OCI-LY1 (cell line): ENCODE results near the gene POLDIP3.

Experiments used
- H2AFZ ChIP-seq: fragments of 200-600 bp; sonication (generic), shearing (Covaris generic); 2 replicates; pipeline ENCODE4 v1.6.0; 2014; ENCODE audit warnings: antibody characterized with exemption, mild to moderate bottlenecking, low read length
- H3F3A ChIP-seq: fragments of 200-600 bp; sonication (generic), shearing (Covaris generic); 2 replicates; pipeline ENCODE4 v1.6.0; 2014; ENCODE audit warnings: mild to moderate bottlenecking, antibody characterized with exemption, low read length, moderate library complexity; ENCODE audit not compliant: insufficient read depth
- H3K27ac ChIP-seq: fragments of 200-600 bp; sonication (generic); 2 replicates; pipeline ENCODE4 v1.5.1; 2014; ENCODE audit warnings: low read length, mixed run types, mild to moderate bottlenecking, low read depth; ENCODE audit not compliant: poor library complexity, severe bottlenecking
- H3K27me3 ChIP-seq: fragments of 200-600 bp; sonication (generic); 2 replicates; pipeline ENCODE4 v1.6.0; 2014; ENCODE audit warnings: antibody characterized with exemption, mild to moderate bottlenecking, low read length, moderate library complexity; ENCODE audit not compliant: insufficient read depth
- H3K36me3 ChIP-seq: fragments of 200-600 bp; sonication (generic); 2 replicates; pipeline ENCODE4 v1.6.1; 2014; ENCODE audit warnings: mild to moderate bottlenecking, antibody characterized with exemption, low read length, moderate library complexity, mixed read lengths; ENCODE audit not compliant: insufficient read depth
- H3K4me1 ChIP-seq: fragments of 200-600 bp; sonication (generic); 2 replicates; pipeline ENCODE4 v1.5.1; 2014; ENCODE audit warnings: mild to moderate bottlenecking, low read length, moderate library complexity; ENCODE audit not compliant: insufficient read depth, severe bottlenecking
- H3K4me2 ChIP-seq: fragments of 200-600 bp; sonication (generic), shearing (Covaris generic); 2 replicates; pipeline ENCODE4 v1.6.1; 2014; ENCODE audit warnings: low read length
- H3K4me3 ChIP-seq: fragments of 200-600 bp; sonication (generic); 2 replicates; pipeline ENCODE4 v1.5.1; 2014; ENCODE audit warnings: low read length, low read depth, mild to moderate bottlenecking, mixed read lengths; ENCODE audit not compliant: poor library complexity, severe bottlenecking
- H3K79me2 ChIP-seq: fragments of 200-600 bp; shearing (Covaris generic); 2 replicates; pipeline ENCODE4 v1.6.1; 2016; ENCODE audit warnings: mixed run types, low read length, mixed read lengths; ENCODE audit not compliant: insufficient read depth
- H3K9ac ChIP-seq: fragments of 200-600 bp; sonication (generic), shearing (Covaris generic); 2 replicates; pipeline ENCODE4 v1.6.1; 2014; ENCODE audit warnings: mild to moderate bottlenecking, low read length, mixed read lengths
- H3K9me2 ChIP-seq: fragments of 200-600 bp; sonication (generic), shearing (Covaris generic); 2 replicates; pipeline ENCODE4 v1.6.1; 2014; ENCODE audit warnings: low read depth, mild to moderate bottlenecking, low read length, mixed read lengths
- H3K9me3 ChIP-seq: fragments of 200-600 bp; shearing (Covaris generic); 2 replicates; pipeline ENCODE4 v1.6.1; 2014; ENCODE audit warnings: low read length, mixed read lengths
- H4K20me1 ChIP-seq: fragments of 200-600 bp; sonication (generic), shearing (Covaris generic); 2 replicates; pipeline ENCODE4 v1.6.0; 2016; ENCODE audit warnings: mild to moderate bottlenecking, low read length; ENCODE audit not compliant: insufficient read depth
- EZH2 ChIP-seq: fragments of 200-600 bp; sonication (generic), shearing (Covaris generic); IDR thresholded peaks from 2 replicates; pipeline ENCODE4 v1.8.0; 2017; ENCODE audit warnings: borderline replicate concordance, mixed run types, mild to moderate bottlenecking, antibody characterized with exemption, low read length, moderate library complexity, mixed read lengths
- TF ChIP-seq, protein P1 (sequence below): fragments of 200-600 bp; sonication (generic), shearing (Covaris generic); IDR thresholded peaks from 2 replicates; pipeline ENCODE4 v1.5.1; 2017; ENCODE audit warnings: mild to moderate bottlenecking, antibody characterized with exemption, low read length, moderate library complexity, mixed read lengths

The POLDIP3 gene

DNA sequence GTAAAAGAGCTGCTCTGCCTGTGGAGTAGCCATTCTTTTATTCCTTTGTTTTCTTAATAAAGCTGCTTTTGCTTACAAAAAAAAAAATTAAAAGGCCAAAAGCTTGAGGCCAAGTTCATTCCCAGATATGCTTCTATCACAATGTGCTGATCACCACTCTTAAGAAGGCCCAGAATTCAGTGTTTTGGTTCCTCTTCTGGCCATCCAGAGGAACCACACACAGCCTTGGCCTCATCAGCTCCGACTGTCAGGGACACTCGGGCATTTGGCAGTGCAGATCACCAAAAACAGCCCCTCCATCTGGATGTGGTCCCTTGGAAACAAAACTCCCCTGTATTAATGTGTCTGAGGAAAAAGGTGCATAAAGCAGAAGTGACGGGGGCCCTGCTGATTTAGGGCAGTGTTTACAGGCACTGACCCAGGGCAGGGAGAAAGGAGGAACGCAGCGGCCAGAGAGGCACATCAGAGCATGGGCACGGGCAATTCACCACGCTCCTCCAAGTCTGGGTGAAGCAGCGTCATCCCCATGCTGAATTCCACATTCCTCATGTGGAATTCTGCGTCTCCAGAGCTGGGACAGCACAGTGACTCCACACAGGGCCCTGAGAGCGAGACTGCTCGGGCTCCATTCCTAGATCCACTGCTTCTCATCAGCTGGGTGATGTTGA is 17.7 kb downstream of the POLDIP3 start:
- TF ChIP-seq, protein P1, sequence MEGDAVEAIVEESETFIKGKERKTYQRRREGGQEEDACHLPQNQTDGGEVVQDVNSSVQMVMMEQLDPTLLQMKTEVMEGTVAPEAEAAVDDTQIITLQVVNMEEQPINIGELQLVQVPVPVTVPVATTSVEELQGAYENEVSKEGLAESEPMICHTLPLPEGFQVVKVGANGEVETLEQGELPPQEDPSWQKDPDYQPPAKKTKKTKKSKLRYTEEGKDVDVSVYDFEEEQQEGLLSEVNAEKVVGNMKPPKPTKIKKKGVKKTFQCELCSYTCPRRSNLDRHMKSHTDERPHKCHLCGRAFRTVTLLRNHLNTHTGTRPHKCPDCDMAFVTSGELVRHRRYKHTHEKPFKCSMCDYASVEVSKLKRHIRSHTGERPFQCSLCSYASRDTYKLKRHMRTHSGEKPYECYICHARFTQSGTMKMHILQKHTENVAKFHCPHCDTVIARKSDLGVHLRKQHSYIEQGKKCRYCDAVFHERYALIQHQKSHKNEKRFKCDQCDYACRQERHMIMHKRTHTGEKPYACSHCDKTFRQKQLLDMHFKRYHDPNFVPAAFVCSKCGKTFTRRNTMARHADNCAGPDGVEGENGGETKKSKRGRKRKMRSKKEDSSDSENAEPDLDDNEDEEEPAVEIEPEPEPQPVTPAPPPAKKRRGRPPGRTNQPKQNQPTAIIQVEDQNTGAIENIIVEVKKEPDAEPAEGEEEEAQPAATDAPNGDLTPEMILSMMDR: no peak
- TF ChIP-seq EZH2: no peak
- Histone ChIP-seq H3K27ac (no peak overlapping the region), H3K36me3 (peaks cover 93% of the 10 kb centered on the region), H2AFZ (no peak overlapping the region), H3K79me2 (no peaks in the 10 kb centered on the region), H3K9me2 (no peaks in the 10 kb centered on the region), H4K20me1 (no peaks in the 10 kb centered on the region), H3K9ac (no peak overlapping the region), H3K27me3 (no peaks in the 10 kb centered on the region), H3K4me1 (no peaks in the 10 kb centered on the region), H3K4me3 (no peak overlapping the region), H3K9me3 (no peaks in the 10 kb centered on the region), H3K4me2 (no peak overlapping the region), H3F3A (no peaks in the 10 kb centered on the region)

DNA sequence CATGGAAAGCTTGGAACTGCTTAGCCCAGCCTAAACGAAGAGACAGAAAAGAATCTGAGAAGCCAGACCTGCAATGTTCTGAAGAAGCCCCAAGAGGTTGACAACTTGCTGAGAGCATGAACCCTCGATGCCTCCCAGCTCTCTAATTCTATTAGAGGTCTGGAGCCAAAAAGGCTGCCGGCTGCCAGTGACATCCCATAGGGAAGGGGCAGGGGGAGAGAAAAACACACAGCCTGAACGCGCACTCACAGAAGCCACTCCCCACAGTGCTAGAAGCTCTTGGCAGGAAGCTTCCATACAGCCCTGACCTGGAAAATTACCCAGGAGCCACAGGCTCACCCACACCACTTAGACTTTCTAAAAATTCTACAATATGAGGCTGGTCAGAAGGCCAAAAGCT is 18.3 kb downstream of the POLDIP3 start:
- Histone ChIP-seq H3K9me2 (no peaks in the 10 kb centered on the region), H3K79me2 (no peaks in the 10 kb centered on the region), H3K4me3 (no peak overlapping the region), H3K27ac (no peak overlapping the region), H3K4me2 (no peak overlapping the region), H3K4me1 (no peaks in the 10 kb centered on the region), H4K20me1 (no peaks in the 10 kb centered on the region), H3K9me3 (no peaks in the 10 kb centered on the region), H3K36me3 (peaks cover 93% of the 10 kb centered on the region), H2AFZ (no peak overlapping the region), H3K9ac (no peak overlapping the region), H3F3A (no peaks in the 10 kb centered on the region), H3K27me3 (no peaks in the 10 kb centered on the region)
- TF ChIP-seq EZH2: no peak
- TF ChIP-seq, protein P1: no peak

DNA sequence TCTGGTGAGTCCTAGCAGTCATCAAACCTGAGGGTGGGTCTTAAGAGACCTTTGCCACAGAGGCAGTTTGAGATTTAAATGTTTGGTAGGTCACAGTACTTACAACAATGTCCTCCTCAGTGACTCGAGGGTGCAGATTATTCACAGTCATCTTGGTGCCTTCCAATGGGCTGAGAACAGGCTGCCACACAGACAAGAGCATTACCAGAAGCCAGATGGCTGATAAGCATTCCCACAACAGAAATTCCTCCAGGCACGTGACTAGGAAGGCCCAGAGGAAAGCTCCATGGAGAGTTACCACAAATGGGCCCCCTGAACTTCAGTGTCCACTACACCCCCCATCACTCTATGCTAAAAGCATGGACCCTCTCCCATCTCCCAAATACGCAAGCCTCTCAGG is 19.2 kb downstream of the POLDIP3 start:
- Histone ChIP-seq H3K9me2 (no peaks in the 10 kb centered on the region), H2AFZ (no peak overlapping the region), H3K4me2 (no peak overlapping the region), H3K4me1 (no peaks in the 10 kb centered on the region), H3K27ac (no peak overlapping the region), H3K79me2 (no peaks in the 10 kb centered on the region), H3K9me3 (no peaks in the 10 kb centered on the region), H4K20me1 (no peaks in the 10 kb centered on the region), H3K4me3 (no peak overlapping the region), H3K27me3 (no peaks in the 10 kb centered on the region), H3F3A (no peaks in the 10 kb centered on the region), H3K9ac (no peak overlapping the region), H3K36me3 (peaks cover 90% of the 10 kb centered on the region)
- TF ChIP-seq, protein P1: no peak
- no peak for TF ChIP-seq EZH2
